HEK293 (cell line): ENCODE results near the gene SUSD3.
A peak's percentile ranks its signal among the peaks of the same experiment; 100 is the strongest.
"Not testable (repeated sequence)": the region's sequence is repeated elsewhere in the genome, so short reads cannot be mapped to it uniquely, and the experiment has no call there.

Source experiments
- CTCF ChIA-PET: fragments of 350-600 bp; formaldehyde crosslinking; extraction: SDS; loops from one replicate; lab custom pipeline; 2021; ENCODE audit warnings: antibody characterized with exemption; lab: Yijun Ruan, JAX
- POLR2A ChIA-PET: fragments of 300-600 bp; formaldehyde crosslinking; extraction: SDS; loops from one replicate; lab custom pipeline; 2020; ENCODE audit warnings: antibody characterized with exemption, inconsistent platforms; lab: Yijun Ruan, JAX
- H3K27ac ChIP-seq: fragments of 200-500 bp; sonication (Bioruptor generic); 2 replicates; pipeline ENCODE4 v1.5.1; 2014; ENCODE audit warnings: low read depth, low read length, control low read depth, inconsistent platforms; ENCODE audit errors: extremely low read depth
- H3K36me3 ChIP-seq, 2 experiments: fragments of 200-500 bp in 1 of 2; sonication (Bioruptor generic) in 1 of 2; 1 replicate in 1 of 2; 2 replicates in 1 of 2; pipeline ENCODE4 v1.5.1; 2014 to 2017; ENCODE audit warnings: inconsistent platforms in 2 of 2, low read length in 2 of 2; ENCODE audit not compliant: control insufficient read depth in 2 of 2, insufficient read depth in 1 of 2
- H3K4me1 ChIP-seq: fragments of 200-500 bp; sonication (Bioruptor generic); 2 replicates; pipeline ENCODE4 v1.5.1; 2014; ENCODE audit warnings: mild to moderate bottlenecking, low read length, inconsistent platforms; ENCODE audit not compliant: control insufficient read depth, insufficient read depth
- H3K4me3 ChIP-seq: 2 replicates; pipeline ENCODE4 v1.5.1; 2011; ENCODE audit warnings: low read depth, mild to moderate bottlenecking, control low read depth, low read length, moderate library complexity
- H3K9me3 ChIP-seq: fragments of 200-500 bp; sonication (Bioruptor generic); 2 replicates; pipeline ENCODE4 v1.5.1; 2014; ENCODE audit warnings: low read depth, low read length, inconsistent platforms; ENCODE audit not compliant: control insufficient read depth, insufficient read depth
- GLIS2 ChIP-seq: fragments of 450-650 bp; formaldehyde crosslinking; IDR thresholded peaks from 2 replicates; pipeline ENCODE4 v1.5.1; 2016; ENCODE audit warnings: missing biosample characterization, missing genetic modification characterization
- KLF1 ChIP-seq: fragments of 450-650 bp; formaldehyde crosslinking; IDR thresholded peaks from 2 replicates; pipeline ENCODE4 v1.5.1; 2016; ENCODE audit warnings: missing biosample characterization, missing genetic modification characterization
- PBX3 ChIP-seq: sonication (generic); formaldehyde crosslinking; IDR thresholded peaks from 2 replicates; pipeline ENCODE4 v1.8.1; 2022; ENCODE audit warnings: mild to moderate bottlenecking, moderate library complexity, missing genetic modification reagents
- ZBTB17 ChIP-seq: fragments of 450-650 bp; formaldehyde crosslinking; IDR thresholded peaks from 2 replicates; pipeline ENCODE4 v1.5.1; 2016; ENCODE audit warnings: missing biosample characterization, missing genetic modification characterization
- ZNF140 ChIP-seq: fragments of 450-650 bp; formaldehyde crosslinking; IDR thresholded peaks from 2 replicates; pipeline ENCODE4 v1.5.1; 2016; ENCODE audit warnings: missing biosample characterization, missing genetic modification characterization
- ZNF169 ChIP-seq: fragments of 450-650 bp; formaldehyde crosslinking; IDR thresholded peaks from 2 replicates; pipeline ENCODE4 v1.5.1; 2016; ENCODE audit warnings: missing biosample characterization, missing genetic modification characterization
- ZNF2 ChIP-seq: fragments of 450-650 bp; formaldehyde crosslinking; IDR thresholded peaks from 2 replicates; pipeline ENCODE4 v1.5.1; 2016; ENCODE audit warnings: missing biosample characterization, missing genetic modification characterization
- ZNF202 ChIP-seq: fragments of 450-650 bp; formaldehyde crosslinking; IDR thresholded peaks from 2 replicates; pipeline ENCODE4 v1.5.1; 2016; ENCODE audit warnings: missing biosample characterization, missing genetic modification characterization, borderline replicate concordance
- ZNF366 ChIP-seq: fragments of 450-650 bp; formaldehyde crosslinking; conservative IDR thresholded peaks from 2 replicates; pipeline ENCODE4 v1.5.1; 2016; ENCODE audit warnings: missing biosample characterization, missing genetic modification characterization
- ZNF521 ChIP-seq: fragments of 450-650 bp; formaldehyde crosslinking; IDR thresholded peaks from 2 replicates; pipeline ENCODE4 v1.5.1; 2017; ENCODE audit warnings: missing biosample characterization, mild to moderate bottlenecking, missing genetic modification characterization
- ZNF629 ChIP-seq: fragments of 450-650 bp; formaldehyde crosslinking; IDR thresholded peaks from 2 replicates; pipeline ENCODE4 v1.5.1; 2017; ENCODE audit warnings: missing biosample characterization, missing genetic modification characterization
- ZNF830 ChIP-seq: fragments of 450-650 bp; IDR thresholded peaks from 2 replicates; pipeline ENCODE4 v1.5.0; 2018; ENCODE audit warnings: missing biosample characterization, missing genetic modification characterization, low read depth, mild to moderate bottlenecking, moderate library complexity
- TF ChIP-seq, protein P1 (sequence below): fragments of 450-650 bp; formaldehyde crosslinking; IDR thresholded peaks from 2 replicates; pipeline ENCODE4 v1.5.0; 2017; ENCODE audit warnings: missing biosample characterization, missing genetic modification characterization, borderline replicate concordance

SUSD3 gene

GRCh38 chr9:93116072-93116961 lies 57.8 kb downstream of the SUSD3 start:
- no peak overlapping the region for H3K4me3 ChIP-seq
- H3K27ac ChIP-seq: no peak overlapping the region
- CTCF ChIA-PET: no interaction called here
- H3K36me3 ChIP-seq: peaks cover 0 to 10% of the 10 kb centered on the region in 2 experiments; a peak in 1 of 3 replicates
- H3K9me3 ChIP-seq: no peaks in the 10 kb centered on the region
- peaks cover 3% of the 10 kb centered on the region; the same call in 1 of the 2 replicates for H3K4me1 ChIP-seq
- TF ChIP-seq ZNF169 (tag by site-specific recombination) (no peak), ZNF521 (tag by site-specific recombination) (no peak), PBX3 (no peak), ZNF202 (tag by site-specific recombination) (no peak), ZNF629 (tag by site-specific recombination) (no peak), GLIS2 (tag by site-specific recombination) (no peak), ZNF2 (tag by site-specific recombination) (no peak)
- POLR2A ChIA-PET: interaction anchor here (0.6 to 0.9 kb wide), 2 partner anchors 18 to 361 kb away, joined by 3 to 4 read pairs; partner anchors contain the start of gene NINJ1

DNA sequence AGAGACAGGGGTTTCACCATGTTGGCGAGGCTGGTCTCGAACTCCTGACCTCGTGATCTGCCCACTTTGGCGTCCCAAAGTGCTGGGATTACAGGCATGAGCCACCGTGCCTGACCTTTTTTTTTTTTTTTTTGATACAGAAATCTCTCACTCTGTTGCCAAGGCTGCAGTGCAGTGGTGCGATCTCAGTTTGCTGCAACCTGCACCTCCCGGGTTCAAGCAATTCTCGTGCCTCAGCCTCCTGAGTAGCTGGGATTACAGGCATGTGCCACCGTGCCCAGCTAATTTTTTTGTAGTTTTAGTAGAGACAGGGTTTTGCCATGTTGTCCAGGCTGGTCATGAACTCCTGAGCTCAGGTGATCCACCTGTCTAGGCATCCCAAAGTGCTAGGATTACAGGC lies 59.0 kb downstream of the SUSD3 start:
- H3K9me3 ChIP-seq, H3K4me3 ChIP-seq, H3K27ac ChIP-seq, H3K4me1 ChIP-seq, POLR2A ChIA-PET: not testable (repeated sequence)
- peaks cover 0 to 15% of the 10 kb centered on the region in 2 experiments; a peak in 1 of 3 replicates for H3K36me3 ChIP-seq
- CTCF ChIA-PET: interaction anchor here (1.0 to 4.0 kb wide), 2 partner anchors 8 to 114 kb away, joined by 3 to 43 read pairs; no protein-coding TSS in a partner anchor

DNA sequence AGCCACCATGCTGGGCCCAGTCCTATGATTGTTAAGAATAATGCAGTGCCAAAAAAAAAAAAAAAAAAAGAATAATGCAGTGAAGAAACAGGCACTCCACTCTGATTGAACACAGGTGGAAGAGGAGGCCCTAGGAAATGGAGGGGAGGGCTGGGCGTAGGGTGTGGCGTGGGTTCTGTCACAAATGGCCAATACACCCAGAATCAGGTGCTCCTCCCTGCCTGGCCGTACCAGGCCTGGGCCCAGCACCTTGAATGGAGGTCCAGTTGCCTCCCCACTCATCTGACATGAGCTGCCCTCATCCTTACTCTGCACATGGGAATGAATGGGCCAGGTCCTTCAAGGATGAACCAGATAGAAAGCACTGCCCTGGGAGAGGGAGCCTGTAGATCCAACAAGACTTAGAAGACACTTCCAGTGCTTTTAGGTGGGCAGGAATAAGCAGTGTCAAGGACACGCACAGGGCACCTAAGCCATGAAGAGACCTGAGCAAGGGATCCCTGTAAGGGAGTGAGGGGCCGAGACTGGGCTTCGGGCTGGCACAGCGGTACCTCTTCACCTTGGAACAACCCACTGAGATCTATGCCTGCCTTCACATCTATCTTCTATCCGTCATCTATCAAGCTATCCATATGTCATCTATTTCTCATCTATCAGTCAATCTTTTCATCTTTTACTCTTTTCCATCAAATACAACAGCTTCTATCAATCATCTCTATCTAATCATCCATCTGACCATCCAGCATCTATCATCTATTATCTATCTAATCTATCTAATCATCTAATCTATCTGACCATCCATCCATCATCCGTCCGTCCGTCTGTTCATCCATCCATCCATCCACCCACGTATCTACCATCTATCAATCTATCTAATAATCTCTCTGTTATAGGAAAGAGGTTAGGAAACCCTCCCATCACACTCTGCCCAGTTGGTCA lies 59.7 kb downstream of the SUSD3 start:
- CTCF ChIA-PET: interaction anchor here (0.6 to 4.0 kb wide), 5 partner anchors 8 to 250 kb away, joined by 3 to 43 read pairs (median 3); no protein-coding TSS in a partner anchor
- peak; percentile 70 for TF ChIP-seq ZNF366 (tag by site-specific recombination)
- TF ChIP-seq, protein P1, sequence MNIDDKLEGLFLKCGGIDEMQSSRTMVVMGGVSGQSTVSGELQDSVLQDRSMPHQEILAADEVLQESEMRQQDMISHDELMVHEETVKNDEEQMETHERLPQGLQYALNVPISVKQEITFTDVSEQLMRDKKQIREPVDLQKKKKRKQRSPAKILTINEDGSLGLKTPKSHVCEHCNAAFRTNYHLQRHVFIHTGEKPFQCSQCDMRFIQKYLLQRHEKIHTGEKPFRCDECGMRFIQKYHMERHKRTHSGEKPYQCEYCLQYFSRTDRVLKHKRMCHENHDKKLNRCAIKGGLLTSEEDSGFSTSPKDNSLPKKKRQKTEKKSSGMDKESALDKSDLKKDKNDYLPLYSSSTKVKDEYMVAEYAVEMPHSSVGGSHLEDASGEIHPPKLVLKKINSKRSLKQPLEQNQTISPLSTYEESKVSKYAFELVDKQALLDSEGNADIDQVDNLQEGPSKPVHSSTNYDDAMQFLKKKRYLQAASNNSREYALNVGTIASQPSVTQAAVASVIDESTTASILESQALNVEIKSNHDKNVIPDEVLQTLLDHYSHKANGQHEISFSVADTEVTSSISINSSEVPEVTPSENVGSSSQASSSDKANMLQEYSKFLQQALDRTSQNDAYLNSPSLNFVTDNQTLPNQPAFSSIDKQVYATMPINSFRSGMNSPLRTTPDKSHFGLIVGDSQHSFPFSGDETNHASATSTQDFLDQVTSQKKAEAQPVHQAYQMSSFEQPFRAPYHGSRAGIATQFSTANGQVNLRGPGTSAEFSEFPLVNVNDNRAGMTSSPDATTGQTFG (tag by site-specific recombination): no peak
- peak; percentile 50; the same call in 1 of the 2 replicates for TF ChIP-seq ZBTB17 (tag by site-specific recombination)
- peak; percentile 46; the same call in 1 of the 2 replicates for TF ChIP-seq KLF1 (tag by site-specific recombination)
- no peak for TF ChIP-seq ZNF140 (tag by site-specific recombination)
- no peak for TF ChIP-seq ZNF830 (tag by site-specific recombination)
- POLR2A ChIA-PET: interaction anchor here (0.7 to 2.7 kb wide), 4 partner anchors 9 to 23 kb away, joined by 3 to 23 read pairs (median 6); partner anchors contain the start of gene NINJ1
- Histone ChIP-seq H3K36me3 (peaks cover 0 to 20% of the 10 kb centered on the region in 2 experiments; a peak in 1 of 3 replicates), H3K27ac (no peak overlapping the region), H3K9me3 (no peaks in the 10 kb centered on the region), H3K4me1 (peaks cover 3% of the 10 kb centered on the region; the same call in 1 of the 2 replicates), H3K4me3 (no peak overlapping the region)
